HG03159 (cell line): ENCODE results near the gene TSPEAR.
"Not testable (repeated sequence)": the region's sequence is repeated elsewhere in the genome, so short reads cannot be mapped to it uniquely, and the experiment has no call there.

Experiments used
- ATAC-seq: cut with Tn5 transposase; IDR thresholded peaks from one replicate; pipeline ENCODE4 v1.9.1; 2021; ENCODE audit warnings: mild to moderate bottlenecking, moderate library complexity; ENCODE audit not compliant: unreplicated experiment

The TSPEAR gene

GRCh38 chr21:44510508-44511218 lies 200.7 kb downstream of the TSPEAR start:
- no peak for ATAC-seq

- ATAC-seq, result no peak
Measured at GRCh38 chr21:44510109-44510507, 201.3 kb downstream of the TSPEAR start.

- ATAC-seq, result no peak
Measured at GRCh38 chr21:44509539-44509938, 201.8 kb downstream of the TSPEAR start.

- no peak for ATAC-seq
Measured at GRCh38 chr21:44508711-44509445, 202.5 kb downstream of the TSPEAR start.

- ATAC-seq, result no peak
Measured at GRCh38 chr21:44508426-44508710, 203.0 kb downstream of the TSPEAR start.

GRCh38 chr21:44507673-44508425 lies 203.5 kb downstream of the TSPEAR start:
- ATAC-seq, result no peak

- ATAC-seq, result no peak
Measured at GRCh38 chr21:44506279-44507255, 204.8 kb downstream of the TSPEAR start.

GRCh38 chr21:44505673-44506278 lies 205.6 kb downstream of the TSPEAR start:
- no peak for ATAC-seq

GRCh38 chr21:44503901-44504399 lies 207.4 kb downstream of the TSPEAR start:
- ATAC-seq, result no peak

- ATAC-seq, result not testable (repeated sequence)
Measured at GRCh38 chr21:44503006-44503889, 208.1 kb downstream of the TSPEAR start.

- ATAC-seq, result no peak
Measured at GRCh38 chr21:44502171-44502958, 209.0 kb downstream of the TSPEAR start.

GRCh38 chr21:44500111-44500510 lies 211.3 kb downstream of the TSPEAR start:
- no peak for ATAC-seq

GRCh38 chr21:44499631-44500030 lies 211.7 kb downstream of the TSPEAR start:
- ATAC-seq, result no peak

- no peak for ATAC-seq
Measured at GRCh38 chr21:44499211-44499560, 212.2 kb downstream of the TSPEAR start.

- no peak for ATAC-seq
Measured at GRCh38 chr21:44498280-44499210, 212.8 kb downstream of the TSPEAR start.

- no peak for ATAC-seq
Measured at GRCh38 chr21:44497703-44498126, 213.7 kb downstream of the TSPEAR start.
